Adrenal gland (tissue), 12 donors: ENCODE measurements around the gene TBX6. TPM values are rescaled to one million over a fixed set of nuclear protein-coding genes. Genes with fewer than 3 reads are reported as not detected.

Experiments
- DNase-seq, 7 donors: peaks; one replicate each; pipeline ENCODE4 v3.0.0-alpha.2; 2019 to 2020
- H3K27ac ChIP-seq, 5 donors: fragments of 200-600 bp; sonication (generic) in 4 of 5; 1 replicate in 3 of 5; 2 replicates in 2 of 5; pipeline versions ENCODE4 v1.5.1 to v1.8.0; 2016 to 2020; ENCODE audit warnings: mild to moderate bottlenecking in 1 of 5
- H3K27me3 ChIP-seq: fragments of 200-600 bp; 2 replicates; pipeline ENCODE4 v1.8.0; 2021
- H3K36me3 ChIP-seq, 2 donors: fragments of 200-600 bp; replicated peaks in 1 of 2; 1 replicate in 1 of 2; 2 replicates in 1 of 2; pipeline versions ENCODE4 v1.5.1 to v1.8.0; 2018 to 2022
- H3K4me1 ChIP-seq, 2 donors: fragments of 200-600 bp; replicated peaks in 1 of 2; 1 replicate in 1 of 2; 2 replicates in 1 of 2; pipeline versions ENCODE4 v1.5.1 to v1.8.0; 2018 to 2021
- H3K4me3 ChIP-seq, 4 donors: fragments of 200-600 bp; sonication (generic) in 3 of 4; one replicate each; pipeline ENCODE4 v1.5.1; 2016 to 2018
- H3K9me3 ChIP-seq, 3 donors: fragments of 200-600 bp; sonication (generic) in 1 of 3; replicated peaks in 1 of 3; 1 replicate in 2 of 3; 2 replicates in 1 of 3; pipeline versions ENCODE4 v1.5.1 to v1.8.0; 2016 to 2021
- CTCF ChIP-seq, 6 experiments: fragments of 450-650 bp in 4 of 6; fragments of 200-600 bp in 2 of 6; sonication (generic) in 1 of 6; IDR thresholded peaks; 1 replicate in 5 of 6; 2 replicates in 1 of 6; pipeline versions ENCODE4 v1.5.1 to v1.8.0; 2016 to 2021; ENCODE audit warnings: antibody characterized with exemption in 6 of 6, mild to moderate bottlenecking in 2 of 6, moderate library complexity in 1 of 6
- POLR2A ChIP-seq, 2 donors: fragments of 450-650 bp; IDR thresholded peaks; one replicate each; pipeline ENCODE4 v1.6.1; 2017; ENCODE audit warnings: antibody characterized with exemption in 2 of 2, mild to moderate bottlenecking in 2 of 2, moderate library complexity in 1 of 2
- WGBS, 4 donors: extraction: QIAGEN DNeasy Blood & Tissue Kit in 2 of 4; methylation state at CpG; one replicate each; pipeline versions ENCODE4 v1.1.5 to v1.1.7; 2013 to 2017; 5-methylcytosine and 5-hydroxymethylcytosine counted together
- intact Hi-C, 2 donors: fragments of 100-400 bp; cut with DNase I; formaldehyde crosslinking; loops; one replicate each; pipeline versions ENCODE4 v1.14.1 to v1.15.0; 2022 to 2023
- polyA plus RNA-seq, 3 donors: library from polyadenylated mRNA; stranded (reverse); fragments of 200-250 nt in 2 of 3; fragments of 350-450 nt in 1 of 3; fragmentation: Illumina TruSeq in 1 of 3; extraction: RNeasy Lipid Tissue Mini Kit (QIAGEN cat#74804) in 1 of 3; gene quantifications; one replicate each; pipeline ENCODE4 v1.2.3, GENCODE V29; 2013 to 2014
- total RNA-seq, 9 donors: library from RNA; depleted of rRNA in 4 of 9; stranded (reverse); fragments of >200 nt in 4 of 9; fragments of 120-200 nt in 1 of 9; fragmentation: NEBNext Ultra II Directional in 1 of 9; extraction: Animal tissue kit (Norgen Biotek cat#: 25700) in 1 of 9; gene quantifications; one replicate each; pipeline versions ENCODE4 v1.1.0 to v1.2.4, GENCODE V29; 2013 to 2023
- donor health status: healthy with polysubstance abuse.
- donor health status: Bipolar disorder and iron deficiency.
- donor health status: DM: yes; HTN: yes; CAD: no.
- donor health status: DM: no; HTN: no; CAD: no.
- donor health status: DM: no; HTN: no; CAD: no.
- donor health status: DM: yes; HTN: yes; CAD: no.

The TBX6 gene
- total and polyA plus RNA-seq, 12 donors = 0.22 to 5.1 (median 2.0) TPM

GRCh38 chr16:30068750-30069610 is 22.7 kb downstream of the TBX6 start:
- peak overlapping the region in 3 of 5 donors; percentile 45 to 75 (median 60) for H3K27ac ChIP-seq
- peaks cover 39 to 40% of the 10 kb centered on the region in 2 donors for H3K4me1 ChIP-seq
- H3K9me3 ChIP-seq = no peaks in the 10 kb centered on the region
- no peaks in the 10 kb centered on the region for H3K27me3 ChIP-seq
- WGBS, 4 donors = 44 to 72% (median 69%) methylated on average over 3 to 17 of the region's 17 CpGs
- DNase-seq = peak in 3 of 7 donors; percentile 32 to 54 (median 53)
- H3K36me3 ChIP-seq = peaks cover 0 to 67% of the 10 kb centered on the region in 2 donors
- no peak overlapping the region for H3K4me3 ChIP-seq
- intact Hi-C loops = no loop called here
- no peak for TF ChIP-seq POLR2A (IDR thresholded peaks at IDR 0.05)
- TF ChIP-seq CTCF (IDR thresholded peaks at IDR 0.05) = peak in 5 of 6 experiments; percentile 26 to 48 (median 45)

- DNase-seq = no peak
- Histone ChIP-seq H3K27me3 (no peaks in the 10 kb centered on the region), H3K4me3 (no peak overlapping the region), H3K9me3 (no peaks in the 10 kb centered on the region), H3K27ac (peak overlapping the region in 3 of 5 donors; percentile 45 to 75 (median 60)), H3K4me1 (peaks cover 41 to 46% of the 10 kb centered on the region in 2 donors), H3K36me3 (peaks cover 0 to 65% of the 10 kb centered on the region in 2 donors)
- intact Hi-C loops = no loop called here
- 72 to 86% (median 78%) methylated on average over 9 of the region's 9 CpGs for WGBS, 4 donors
- TF ChIP-seq POLR2A (IDR thresholded peaks at IDR 0.05) (no peak), CTCF (IDR thresholded peaks at IDR 0.05) (no peak)
Measured at GRCh38 chr16:30068333-30068732, 23.4 kb downstream of the TBX6 start.

- H3K27ac ChIP-seq = peak overlapping the region in 2 of 5 donors; percentile 97 to 100
- H3K36me3 ChIP-seq = peaks cover 0 to 59% of the 10 kb centered on the region in 2 donors
- H3K4me1 ChIP-seq = peaks cover 41 to 50% of the 10 kb centered on the region in 2 donors
- intact Hi-C loops = no loop called here
- no peaks in the 10 kb centered on the region for H3K9me3 ChIP-seq
- peak overlapping the region in 2 of 4 donors; percentile 87 to 96 for H3K4me3 ChIP-seq
- no peak for DNase-seq
- no peaks in the 10 kb centered on the region for H3K27me3 ChIP-seq
- WGBS, 4 donors = 47 to 54% (median 52%) methylated on average over 6 of the region's 6 CpGs
- no peak for TF ChIP-seq POLR2A (IDR thresholded peaks at IDR 0.05)
- no peak for TF ChIP-seq CTCF (IDR thresholded peaks at IDR 0.05)
Measured at GRCh38 chr16:30067584-30067916, 24.2 kb downstream of the TBX6 start.

GRCh38 chr16:30066761-30067583 is 24.8 kb downstream of the TBX6 start:
- 32 to 40% (median 37%) methylated on average over 11 to 21 of the region's 21 CpGs for WGBS, 4 donors
- peaks cover 0 to 53% of the 10 kb centered on the region in 2 donors for H3K36me3 ChIP-seq
- peak overlapping the region; percentile 41 to 96 (median 88) for H3K4me3 ChIP-seq
- H3K27ac ChIP-seq = peak overlapping the region; percentile 76 to 100 (median 99)
- TF ChIP-seq POLR2A (IDR thresholded peaks at IDR 0.05) (peak in 1 of 2 donors; percentile 14), CTCF (IDR thresholded peaks at IDR 0.05) (no peak)
- H3K27me3 ChIP-seq = no peaks in the 10 kb centered on the region
- no peaks in the 10 kb centered on the region for H3K9me3 ChIP-seq
- H3K4me1 ChIP-seq = peaks cover 41 to 50% of the 10 kb centered on the region in 2 donors
- DNase-seq = peak; percentile 53 to 74 (median 61)
- intact Hi-C loops = no loop called here
